H4 (cell line): ENCODE results near the gene ARID1B. TPM values are rescaled to one million over a fixed set of nuclear protein-coding genes. Genes with fewer than 3 reads are reported as not detected.

Experiments used
- DNase-seq: peaks from one replicate; pipeline ENCODE4 v3.0.0-alpha.2; 2015; ENCODE audit warnings: low spot score
- total RNA-seq: library from RNA; depleted of rRNA; stranded (reverse); fragments of >200 nt; shearing (Covaris generic); gene quantifications from 2 replicates; pipeline ENCODE4 v1.2.3, GENCODE V29; 2014; rRNA removed

Gene ARID1B
- 5.6 and 8.0 TPM in 2 replicates for total RNA-seq

- peak; percentile 41 for DNase-seq
Measured at GRCh38 chr6:156776840-156777576, at the start of gene ARID1B. TSS of gene ARID1B (plus strand) at chr6:156777378. CDS start at chr6:156777681, 303 bp downstream.

- DNase-seq = no peak
Measured at GRCh38 chr6:156727715-156728385, 49.3 kb upstream of the ARID1B start.

GRCh38 chr6:156729248-156729647 lies 47.9 kb upstream of the ARID1B start:
- peak; percentile 4 for DNase-seq

- DNase-seq = no peak
Measured at GRCh38 chr6:156731396-156731795, 45.8 kb upstream of the ARID1B start.

- no peak for DNase-seq
Measured at GRCh38 chr6:156735751-156736150, 41.4 kb upstream of the ARID1B start.

GRCh38 chr6:156740604-156741003 lies 36.6 kb upstream of the ARID1B start:
- no peak for DNase-seq

GRCh38 chr6:156741287-156742073 lies 35.7 kb upstream of the ARID1B start:
- DNase-seq = no peak

- no peak for DNase-seq
Measured at GRCh38 chr6:156747715-156748114, 29.5 kb upstream of the ARID1B start.

GRCh38 chr6:156748504-156748903 lies 28.7 kb upstream of the ARID1B start:
- DNase-seq = no peak

GRCh38 chr6:156752666-156753301 lies 24.4 kb upstream of the ARID1B start:
- DNase-seq = no peak

GRCh38 chr6:156756630-156757610 lies 20.3 kb upstream of the ARID1B start:
- no peak for DNase-seq

- DNase-seq = no peak
Measured at GRCh38 chr6:156757849-156758248, 19.3 kb upstream of the ARID1B start.

- no peak for DNase-seq
Measured at GRCh38 chr6:156760377-156760776, 16.8 kb upstream of the ARID1B start.

GRCh38 chr6:156762547-156762946 lies 14.6 kb upstream of the ARID1B start:
- no peak for DNase-seq

- no peak for DNase-seq
Measured at GRCh38 chr6:156765117-156765516, 12.1 kb upstream of the ARID1B start.

- no peak for DNase-seq
Measured at GRCh38 chr6:156767603-156768467, 9.3 kb upstream of the ARID1B start.

- DNase-seq = no peak
Measured at GRCh38 chr6:156771047-156771446, 6.1 kb upstream of the ARID1B start.

- no peak for DNase-seq
Measured at GRCh38 chr6:156771761-156772160, 5.4 kb upstream of the ARID1B start.

- no peak for DNase-seq
Measured at GRCh38 chr6:156773476-156773875, 3.7 kb upstream of the ARID1B start.
